Measurements from ENCODE around the gene RCHY1. TPM values are rescaled to one million over a fixed set of nuclear protein-coding genes. Genes with fewer than 3 reads are reported as not detected.
"Not testable (repeated sequence)": the region's sequence is repeated elsewhere in the genome, so short reads cannot be mapped to it uniquely, and the experiment has no call there.

RCHY1 gene
- total RNA-seq, 1 donor from 2014 or later, result 11.7 TPM

- ATAC-seq; DNase-seq (ENCODE audit: low spot score): not testable (repeated sequence)
Measured at GRCh38 chr4:75519452-75519851, 5.2 kb upstream of the RCHY1 start.

GRCh38 chr4:75516144-75516543, 1.9 kb upstream of the RCHY1 start:
- ATAC-seq, result no peak
- DNase-seq (ENCODE audit: low spot score), result no peak

DNA sequence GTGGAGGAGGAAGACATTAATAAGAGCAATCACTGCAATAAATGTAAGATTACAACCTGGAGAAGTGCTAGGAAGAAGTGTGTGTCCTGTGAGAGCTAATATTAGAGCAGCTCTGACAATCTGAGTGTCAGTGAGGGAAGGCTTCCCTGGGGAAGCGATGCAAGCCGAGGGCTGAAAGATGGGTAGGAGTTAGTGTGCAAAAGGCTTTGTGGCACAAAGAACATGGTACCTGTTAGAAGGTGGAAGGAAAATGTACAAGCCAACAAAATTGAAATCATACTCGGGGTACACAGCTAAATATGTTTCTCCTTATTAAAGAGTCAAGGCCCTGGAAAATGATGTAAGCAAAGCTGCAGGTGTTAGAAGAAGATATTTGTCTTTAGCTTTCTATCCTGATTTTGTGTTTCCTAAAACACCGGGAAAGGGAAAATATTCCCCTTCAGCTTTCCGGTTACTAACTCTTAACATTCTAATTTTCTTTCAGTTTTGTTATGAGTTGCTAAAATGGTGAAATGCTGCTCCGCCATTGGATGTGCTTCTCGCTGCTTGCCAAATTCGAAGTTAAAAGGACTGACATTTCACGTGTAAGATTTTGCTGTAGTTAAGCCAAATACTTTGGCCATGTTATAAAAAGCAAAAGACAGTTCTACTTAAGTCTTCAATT, 878 bp upstream of the RCHY1 start:
- no peak for DNase-seq (ENCODE audit: low spot score)
- ATAC-seq, result no peak

DNA sequence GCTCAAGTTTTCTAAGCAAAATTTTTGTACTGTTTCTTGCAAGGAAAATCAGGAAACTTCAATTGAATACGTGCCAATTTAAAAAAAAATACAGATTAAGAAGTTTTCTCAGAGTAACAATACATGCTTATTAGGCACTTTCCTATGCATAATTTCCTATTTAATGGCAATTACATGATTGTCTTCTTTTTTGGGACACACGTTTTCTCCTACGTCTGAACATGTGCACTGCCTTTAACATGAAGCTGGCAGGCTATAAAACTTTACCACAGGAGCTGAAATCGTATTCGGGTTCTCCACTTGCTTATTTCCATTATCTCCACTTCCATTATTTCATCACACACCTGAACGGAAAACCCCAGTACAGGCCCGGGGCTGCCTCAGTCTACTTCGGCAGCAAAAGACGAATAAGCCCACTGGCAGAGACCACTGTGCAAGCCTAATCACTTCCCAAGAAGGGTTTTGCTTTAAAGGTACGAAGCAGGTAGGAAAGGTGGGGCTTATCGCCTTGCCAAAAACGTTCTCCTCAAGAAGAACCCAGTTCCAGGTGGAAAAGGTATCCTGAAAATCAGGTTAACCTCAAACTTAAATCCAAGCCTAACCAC, 575 bp downstream of the RCHY1 start:
- no peak for ATAC-seq
- DNase-seq (ENCODE audit: low spot score), result no peak

GRCh38 chr4:75512386-75513211, 1.6 kb downstream of the RCHY1 start:
- DNase-seq (ENCODE audit: low spot score) (no peak), ATAC-seq (no peak)

DNA sequence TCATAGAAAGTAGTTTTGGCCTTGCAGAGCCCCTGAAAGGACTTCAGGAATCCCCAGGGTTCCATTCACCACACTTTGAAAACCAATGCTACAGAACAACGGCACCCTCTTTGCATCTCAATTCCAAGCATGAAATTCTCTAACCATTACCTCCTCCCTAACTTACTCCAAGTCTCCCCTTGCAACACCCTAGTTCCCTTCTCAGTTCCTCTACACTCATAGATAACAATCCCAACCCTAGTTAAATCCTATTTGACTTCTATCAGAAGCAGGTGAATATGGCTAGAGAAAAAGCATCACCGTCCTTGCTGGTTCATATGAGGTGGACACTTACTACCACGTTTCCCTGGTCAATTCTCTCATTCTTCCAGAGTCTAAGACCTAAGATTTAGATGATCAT, 2.4 kb downstream of the RCHY1 start:
- no peak for ATAC-seq
- no peak for DNase-seq (ENCODE audit: low spot score)

DNA sequence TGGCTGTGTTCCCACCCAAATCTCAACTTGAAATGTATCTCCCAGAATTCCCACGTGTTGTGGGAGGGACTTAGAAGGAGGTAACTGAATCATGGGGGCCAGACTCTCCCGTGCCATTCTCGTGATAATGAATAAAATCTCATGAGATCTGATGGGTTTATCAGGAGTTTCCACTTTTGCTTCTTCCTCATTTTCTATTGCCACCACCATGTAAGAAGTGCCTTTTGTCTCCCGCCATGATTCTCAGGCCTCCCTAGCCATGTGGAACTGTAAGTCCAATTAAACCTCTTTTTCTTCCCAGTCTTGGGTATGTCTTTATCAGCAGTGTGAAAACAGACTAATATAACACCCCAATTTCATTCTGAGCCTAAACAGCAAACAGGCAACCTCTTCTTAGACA, 4.6 kb downstream of the RCHY1 start:
- ATAC-seq; DNase-seq (ENCODE audit: low spot score): not testable (repeated sequence)

- DNase-seq (ENCODE audit: low spot score), result no peak
- ATAC-seq, result no peak
Measured at GRCh38 chr4:75505630-75506029, 8.6 kb downstream of the RCHY1 start.

- DNase-seq (ENCODE audit: low spot score) (no peak), ATAC-seq (no peak)
Measured at GRCh38 chr4:75502671-75503070, 11.5 kb downstream of the RCHY1 start.

- DNase-seq (ENCODE audit: low spot score) (no peak), ATAC-seq (no peak)
Measured at GRCh38 chr4:75499900-75500299, 14.3 kb downstream of the RCHY1 start.

- no peak for ATAC-seq
- no peak for DNase-seq (ENCODE audit: low spot score)
Measured at GRCh38 chr4:75498041-75498440, 16.2 kb downstream of the RCHY1 start.

DNA sequence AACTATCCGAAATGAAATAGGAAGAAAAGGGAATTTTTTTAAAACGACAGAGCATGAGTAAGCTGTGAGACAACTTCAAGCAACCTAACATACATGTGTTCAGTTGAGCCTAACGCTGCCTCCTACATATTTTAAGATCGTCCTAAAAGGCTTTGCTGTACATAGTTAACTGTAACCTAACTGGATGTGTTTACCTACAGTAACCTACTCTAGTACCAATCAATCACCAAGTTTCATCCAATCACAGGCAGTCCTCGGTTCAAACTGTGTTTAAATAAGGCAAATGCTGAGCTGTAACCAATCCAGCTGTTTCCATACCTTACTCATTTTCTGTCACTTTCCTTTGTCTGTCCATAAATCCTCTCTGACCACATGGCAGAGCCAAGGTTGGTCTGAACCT, 17.1 kb downstream of the RCHY1 start:
- no peak for ATAC-seq
- no peak for DNase-seq (ENCODE audit: low spot score)

DNA sequence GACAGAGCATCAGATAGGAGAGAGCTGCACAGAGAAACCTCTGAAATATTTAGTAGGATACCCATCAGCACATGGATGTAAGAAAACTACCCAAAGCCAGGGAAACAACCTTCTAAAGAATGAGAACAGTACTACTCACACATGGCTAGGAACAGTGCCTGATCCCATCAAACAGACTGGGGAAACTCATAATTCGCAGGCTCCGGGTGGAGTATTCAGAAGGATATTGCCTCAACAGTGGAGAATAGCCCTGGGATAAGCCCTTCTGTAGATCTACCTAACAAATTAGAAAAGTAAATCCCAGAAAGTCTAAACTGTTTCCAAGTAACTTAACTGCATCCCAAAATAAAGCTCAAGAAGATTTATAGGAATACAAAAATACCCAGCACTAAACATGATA, 17.8 kb downstream of the RCHY1 start:
- ATAC-seq, result no peak

GRCh38 chr4:75495476-75495875, 18.7 kb downstream of the RCHY1 start:
- ATAC-seq (no peak), DNase-seq (ENCODE audit: low spot score) (no peak)

More for the DNA sequence above, 17.8 kb downstream of the RCHY1 start:
- no peak for DNase-seq (ENCODE audit: low spot score)

- DNase-seq (ENCODE audit: low spot score) (no peak), ATAC-seq (peak; percentile 63)
Measured at GRCh38 chr4:75494563-75494962, 19.6 kb downstream of the RCHY1 start.

DNA sequence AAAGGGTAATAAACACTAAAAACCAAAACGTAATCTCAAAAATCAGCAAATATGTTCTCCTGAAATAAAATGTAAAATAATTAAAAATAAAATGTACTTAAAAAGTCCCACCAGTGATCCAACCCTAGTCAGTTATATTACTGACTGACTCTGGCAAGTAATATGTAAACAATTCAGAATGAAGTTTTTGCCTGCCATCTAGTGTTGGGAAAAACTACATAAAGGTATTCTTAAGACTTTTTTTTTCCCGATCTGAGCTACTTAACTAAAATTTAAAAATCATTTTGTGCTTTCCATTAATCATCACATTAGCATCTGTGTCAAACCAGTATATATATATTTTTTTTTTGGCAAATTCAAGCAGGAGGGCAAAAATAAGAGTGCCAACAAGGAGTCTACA, 24.0 kb downstream of the RCHY1 start:
- ATAC-seq, result peak; percentile 47
- DNase-seq (ENCODE audit: low spot score), result no peak

GRCh38 chr4:75484190-75484589, 30.0 kb downstream of the RCHY1 start:
- no peak for DNase-seq (ENCODE audit: low spot score)
- ATAC-seq, result no peak

- no peak for ATAC-seq
Measured at GRCh38 chr4:75477201-75477600, 37.0 kb downstream of the RCHY1 start.

GRCh38 chr4:75470738-75471137, 43.5 kb downstream of the RCHY1 start:
- DNase-seq (ENCODE audit: low spot score), result no peak
- ATAC-seq, result no peak

More at GRCh38 chr4:75477201-75477600, 37.0 kb downstream of the RCHY1 start:
- no peak for DNase-seq (ENCODE audit: low spot score)

DNA sequence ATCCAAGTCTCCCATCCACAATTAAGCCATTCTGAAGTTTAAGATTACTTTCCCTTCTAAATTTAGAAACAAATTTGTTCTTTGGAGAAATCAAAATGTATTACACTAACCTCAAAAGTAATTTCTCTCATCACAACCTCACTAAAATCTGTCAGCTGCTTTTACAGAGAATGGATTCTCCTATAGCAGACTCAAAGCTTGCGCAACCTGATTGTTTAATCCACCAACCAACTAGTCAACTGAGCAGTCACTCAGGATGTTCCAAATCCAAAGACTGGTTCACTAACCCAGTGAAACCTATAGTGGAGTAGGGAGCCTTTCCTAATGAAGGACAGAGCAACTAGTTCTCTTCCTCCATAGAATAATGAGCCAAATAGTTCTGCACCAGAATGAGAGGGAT, 44.3 kb downstream of the RCHY1 start:
- ATAC-seq (no peak), DNase-seq (ENCODE audit: low spot score) (no peak)

- ATAC-seq (no peak), DNase-seq (ENCODE audit: low spot score) (no peak)
Measured at GRCh38 chr4:75457365-75457764, 56.8 kb downstream of the RCHY1 start.

DNA sequence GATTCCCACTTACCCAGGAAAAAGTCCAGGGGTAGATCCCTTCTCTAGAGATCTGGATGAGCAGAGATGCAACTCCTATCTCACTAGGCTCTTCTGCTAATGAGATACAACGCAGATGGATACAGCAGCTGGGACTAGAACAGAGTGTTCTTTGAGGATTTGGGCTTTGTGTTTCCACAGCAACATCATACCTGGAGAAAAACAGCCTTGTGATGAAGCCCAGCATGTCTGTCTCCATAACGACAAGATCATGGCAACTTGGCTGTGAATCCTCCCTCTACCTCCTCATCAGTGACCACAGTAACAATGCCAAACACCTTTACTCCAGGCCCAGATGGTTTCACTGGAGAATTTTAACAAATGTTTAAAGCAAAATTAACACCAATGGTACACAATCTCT, 80.1 kb downstream of the RCHY1 start:
- no peak for ATAC-seq
- no peak for DNase-seq (ENCODE audit: low spot score)
